ENCODE measurements around the gene MTAP.

DNA sequence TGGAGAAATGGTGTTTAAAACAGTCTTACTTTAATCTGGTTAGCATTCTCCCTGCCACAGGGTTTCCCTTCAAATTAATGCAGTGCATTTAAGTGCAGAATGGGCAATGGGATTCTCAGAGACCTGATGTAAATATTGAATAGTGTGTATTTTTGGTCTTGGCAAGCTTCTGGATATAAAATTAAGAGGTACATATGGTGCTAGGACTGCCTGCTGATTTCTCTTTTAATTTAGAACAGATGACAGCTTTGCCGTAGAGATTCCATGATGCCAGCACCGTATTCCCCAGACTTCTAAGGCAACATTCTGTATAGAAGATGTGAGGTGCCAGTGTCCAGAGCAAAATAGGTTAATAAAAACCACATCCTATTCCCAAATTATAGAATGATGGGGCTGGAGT lies 1.9 kb downstream of the MTAP start:
- no peak for TF ChIP-seq EZH2 (IDR thresholded peaks at IDR 0.05; ENCODE audit: low read length, unreplicated experiment)
- TF ChIP-seq, protein P1, sequence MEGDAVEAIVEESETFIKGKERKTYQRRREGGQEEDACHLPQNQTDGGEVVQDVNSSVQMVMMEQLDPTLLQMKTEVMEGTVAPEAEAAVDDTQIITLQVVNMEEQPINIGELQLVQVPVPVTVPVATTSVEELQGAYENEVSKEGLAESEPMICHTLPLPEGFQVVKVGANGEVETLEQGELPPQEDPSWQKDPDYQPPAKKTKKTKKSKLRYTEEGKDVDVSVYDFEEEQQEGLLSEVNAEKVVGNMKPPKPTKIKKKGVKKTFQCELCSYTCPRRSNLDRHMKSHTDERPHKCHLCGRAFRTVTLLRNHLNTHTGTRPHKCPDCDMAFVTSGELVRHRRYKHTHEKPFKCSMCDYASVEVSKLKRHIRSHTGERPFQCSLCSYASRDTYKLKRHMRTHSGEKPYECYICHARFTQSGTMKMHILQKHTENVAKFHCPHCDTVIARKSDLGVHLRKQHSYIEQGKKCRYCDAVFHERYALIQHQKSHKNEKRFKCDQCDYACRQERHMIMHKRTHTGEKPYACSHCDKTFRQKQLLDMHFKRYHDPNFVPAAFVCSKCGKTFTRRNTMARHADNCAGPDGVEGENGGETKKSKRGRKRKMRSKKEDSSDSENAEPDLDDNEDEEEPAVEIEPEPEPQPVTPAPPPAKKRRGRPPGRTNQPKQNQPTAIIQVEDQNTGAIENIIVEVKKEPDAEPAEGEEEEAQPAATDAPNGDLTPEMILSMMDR (conservative IDR thresholded peaks at IDR 0.05; ENCODE audit: low read depth, low read length) = no peak
- TF ChIP-seq EZH2phosphoT487 (IDR thresholded peaks at IDR 0.05; ENCODE audit: borderline replicate concordance, low read length) = no peak

Data from PC-3 (cell line).